Endodermal cell (in vitro differentiated cells): ENCODE measurements around the gene NAV2. TPM values are rescaled to one million over a fixed set of nuclear protein-coding genes. Genes with fewer than 3 reads are reported as not detected.

Experiments used
- DNase-seq: peaks from one replicate; pipeline ENCODE4 v3.0.0-alpha.2; 2017
- H3K27ac ChIP-seq: 2 replicates; pipeline ENCODE4 v1.5.1; 2013; ENCODE audit warnings: mild to moderate bottlenecking, low read depth, low read length, moderate library complexity
- H3K27me3 ChIP-seq: 2 replicates; pipeline ENCODE4 v1.6.1; 2013; ENCODE audit warnings: mild to moderate bottlenecking, low read length, moderate library complexity; ENCODE audit not compliant: insufficient read depth, control insufficient read depth, poor library complexity, severe bottlenecking
- H3K36me3 ChIP-seq: 2 replicates; pipeline ENCODE4 v1.7.0; 2013; ENCODE audit warnings: mild to moderate bottlenecking, low read length, moderate library complexity; ENCODE audit not compliant: control insufficient read depth, insufficient read depth
- H3K4me1 ChIP-seq: one replicate; pipeline ENCODE4 v1.7.0; 2013; ENCODE audit warnings: low read length; ENCODE audit not compliant: control insufficient read depth, insufficient read depth
- H3K4me3 ChIP-seq: 2 replicates; pipeline ENCODE4 v1.5.1; 2013; ENCODE audit warnings: mild to moderate bottlenecking, low read length, moderate library complexity
- H3K9ac ChIP-seq: 2 replicates; pipeline ENCODE4 v1.6.1; 2013; ENCODE audit warnings: mild to moderate bottlenecking, low read length, moderate library complexity; ENCODE audit not compliant: poor library complexity, severe bottlenecking; ENCODE audit errors: extremely low read depth
- H3K9me3 ChIP-seq: 2 replicates; pipeline ENCODE4 v1.6.1; 2013; ENCODE audit warnings: mild to moderate bottlenecking, low read length, moderate library complexity; ENCODE audit not compliant: control insufficient read depth
- H3K27ac Mint-ChIP-seq: 2 replicates; pipeline ENCODE4 v1.8.0; 2020; ENCODE audit warnings: mixed read lengths
- H3K27me3 Mint-ChIP-seq: 2 replicates; pipeline ENCODE4 v1.8.0; 2021; ENCODE audit warnings: mild to moderate bottlenecking, mixed read lengths; ENCODE audit not compliant: insufficient read depth
- H3K36me3 Mint-ChIP-seq: 2 replicates; pipeline ENCODE4 v1.8.0; 2020; ENCODE audit warnings: low read depth, mixed read lengths
- H3K4me1 Mint-ChIP-seq: 2 replicates; pipeline ENCODE4 v1.8.0; 2020; ENCODE audit warnings: mixed read lengths
- H3K4me3 Mint-ChIP-seq: 2 replicates; pipeline ENCODE4 v1.8.0; 2020; ENCODE audit warnings: mild to moderate bottlenecking, moderate library complexity, mixed read lengths
- H3K9me3 Mint-ChIP-seq: 2 replicates; pipeline ENCODE4 v1.8.0; 2020; ENCODE audit warnings: mild to moderate bottlenecking, mixed read lengths
- WGBS, 2 experiments: methylation state at CpG; one replicate each; pipeline versions ENCODE4 v1.1.5 to v1.1.7; 2013; ENCODE audit warnings: missing lambda C conversion rate in 2 of 2, mixed read lengths in 1 of 2; ENCODE audit not compliant: insufficient coverage in 1 of 2, insufficient read length in 1 of 2; 5-methylcytosine and 5-hydroxymethylcytosine counted together
- total RNA-seq, 2 donors: library from RNA; stranded (reverse); fragmentation: NEBNext Ultra II Directional in 1 of 2; extraction: Animal tissue kit (Norgen Biotek cat#: 25700) in 1 of 2; gene quantifications; 2 replicates in 1 of 2; 3 replicates in 1 of 2; pipeline ENCODE4 v1.2.1, GENCODE V29; 2021
- TF ChIP-seq, protein P1 (sequence below): fragments of 200-600 bp; sonication (generic); conservative IDR thresholded peaks from 2 replicates; pipeline ENCODE4 v1.5.0; 2021; ENCODE audit warnings: antibody characterized with exemption, mild to moderate bottlenecking

The NAV2 gene
- total RNA-seq, 2 donors from 2014 or later = 37.1 to 42.4 TPM

DNA sequence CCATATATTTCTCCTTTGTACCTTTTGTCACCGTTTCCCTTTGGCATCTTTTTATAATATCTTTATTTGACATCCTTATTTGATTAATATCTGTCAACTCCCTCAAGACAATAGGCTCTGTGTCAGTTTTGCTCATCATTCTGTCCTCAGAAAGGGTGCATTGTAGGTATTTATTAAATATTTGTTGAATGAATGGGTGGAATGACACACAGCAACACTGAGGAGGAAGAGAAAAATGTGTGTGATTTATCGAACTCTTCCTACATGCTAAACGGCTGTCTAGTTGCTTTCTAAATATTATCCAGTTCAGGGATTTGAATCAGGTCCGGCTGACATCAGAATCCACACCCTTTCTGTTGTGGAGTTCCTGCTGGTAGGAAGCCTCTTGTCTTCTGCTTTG lies 98.2 kb downstream of the NAV2 start:
- no peaks in the 10 kb centered on the region for H3K27me3 Mint-ChIP-seq
- WGBS, 2 experiments = 88 to 95% methylated on average over 4 of the region's 4 CpGs
- H3K4me3 Mint-ChIP-seq = no peak overlapping the region
- H3K36me3 Mint-ChIP-seq = no peaks in the 10 kb centered on the region
- no peak overlapping the region for H3K9ac ChIP-seq
- no peak for DNase-seq
- H3K4me1 Mint-ChIP-seq = peaks cover 18% of the 10 kb centered on the region
- TF ChIP-seq, protein P1, sequence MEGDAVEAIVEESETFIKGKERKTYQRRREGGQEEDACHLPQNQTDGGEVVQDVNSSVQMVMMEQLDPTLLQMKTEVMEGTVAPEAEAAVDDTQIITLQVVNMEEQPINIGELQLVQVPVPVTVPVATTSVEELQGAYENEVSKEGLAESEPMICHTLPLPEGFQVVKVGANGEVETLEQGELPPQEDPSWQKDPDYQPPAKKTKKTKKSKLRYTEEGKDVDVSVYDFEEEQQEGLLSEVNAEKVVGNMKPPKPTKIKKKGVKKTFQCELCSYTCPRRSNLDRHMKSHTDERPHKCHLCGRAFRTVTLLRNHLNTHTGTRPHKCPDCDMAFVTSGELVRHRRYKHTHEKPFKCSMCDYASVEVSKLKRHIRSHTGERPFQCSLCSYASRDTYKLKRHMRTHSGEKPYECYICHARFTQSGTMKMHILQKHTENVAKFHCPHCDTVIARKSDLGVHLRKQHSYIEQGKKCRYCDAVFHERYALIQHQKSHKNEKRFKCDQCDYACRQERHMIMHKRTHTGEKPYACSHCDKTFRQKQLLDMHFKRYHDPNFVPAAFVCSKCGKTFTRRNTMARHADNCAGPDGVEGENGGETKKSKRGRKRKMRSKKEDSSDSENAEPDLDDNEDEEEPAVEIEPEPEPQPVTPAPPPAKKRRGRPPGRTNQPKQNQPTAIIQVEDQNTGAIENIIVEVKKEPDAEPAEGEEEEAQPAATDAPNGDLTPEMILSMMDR = no peak
- H3K4me3 ChIP-seq = no peak overlapping the region
- H3K27ac Mint-ChIP-seq = no peak overlapping the region
- no peak overlapping the region for H3K27ac ChIP-seq
- H3K27me3 ChIP-seq = no peaks in the 10 kb centered on the region
- no peaks in the 10 kb centered on the region for H3K9me3 Mint-ChIP-seq
- H3K36me3 ChIP-seq = no peaks in the 10 kb centered on the region
- H3K4me1 ChIP-seq = no peaks in the 10 kb centered on the region
- H3K9me3 ChIP-seq = no peaks in the 10 kb centered on the region

DNA sequence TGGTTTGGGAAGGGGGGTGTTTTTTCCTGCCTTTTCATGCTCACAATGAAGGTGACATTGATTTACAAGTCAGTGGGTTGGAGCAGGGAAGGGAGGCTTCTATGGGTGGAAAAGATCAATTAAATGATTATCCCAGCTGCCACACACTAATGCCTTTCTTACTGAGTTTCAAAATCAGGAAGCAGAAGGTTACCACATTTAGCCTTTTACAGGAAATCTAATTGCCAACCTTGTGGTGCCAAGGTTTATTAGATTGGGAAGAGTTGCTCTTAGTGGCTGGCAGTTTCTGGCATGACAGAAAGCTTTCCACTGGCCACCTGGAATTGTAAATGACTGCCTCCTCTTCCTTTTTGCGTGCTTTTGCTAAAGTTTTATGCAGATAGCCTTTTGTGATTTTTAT lies 98.7 kb downstream of the NAV2 start:
- DNase-seq = no peak
- Histone ChIP-seq H3K27ac (no peak overlapping the region), H3K4me3 (no peak overlapping the region), H3K9ac (no peak overlapping the region), H3K36me3 (no peaks in the 10 kb centered on the region), H3K9me3 (no peaks in the 10 kb centered on the region), H3K27me3 (no peaks in the 10 kb centered on the region), H3K4me1 (no peaks in the 10 kb centered on the region)
- TF ChIP-seq, protein P1 = no peak
- Mint-ChIP-seq H3K36me3 (no peaks in the 10 kb centered on the region), H3K27me3 (no peaks in the 10 kb centered on the region), H3K4me1 (peaks cover 23% of the 10 kb centered on the region), H3K27ac (no peak overlapping the region), H3K9me3 (no peaks in the 10 kb centered on the region), H3K4me3 (no peak overlapping the region)
- no CpG with 5 or more reads among the region's 1 CpG for WGBS, 2 experiments

DNA sequence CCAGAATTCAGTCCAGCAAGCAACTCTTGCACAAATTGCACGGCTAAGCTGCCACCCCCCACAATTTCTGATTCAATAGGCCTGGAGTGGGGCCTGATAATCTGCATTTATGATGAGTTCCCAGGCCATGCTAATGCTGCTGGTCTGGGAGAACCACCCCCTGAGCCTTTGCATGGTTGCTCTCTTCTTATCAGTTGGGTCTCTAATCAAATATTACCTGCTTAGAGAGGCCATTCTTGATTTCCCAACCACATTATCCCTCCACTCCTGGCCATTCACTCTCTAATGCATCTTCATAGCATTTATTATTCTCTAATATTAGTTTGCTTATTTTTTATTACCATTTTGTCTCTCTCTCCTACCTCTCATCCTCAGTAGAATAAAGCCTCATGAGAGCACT lies 99.5 kb downstream of the NAV2 start:
- Mint-ChIP-seq H3K4me1 (peaks cover 29% of the 10 kb centered on the region), H3K36me3 (no peaks in the 10 kb centered on the region), H3K27me3 (no peaks in the 10 kb centered on the region), H3K4me3 (no peak overlapping the region), H3K9me3 (no peaks in the 10 kb centered on the region), H3K27ac (no peak overlapping the region)
- 78 to 100% methylated on average over 1 of the region's 1 CpG for WGBS, 2 experiments
- TF ChIP-seq, protein P1 = no peak
- H3K9me3 ChIP-seq = no peaks in the 10 kb centered on the region
- no peak overlapping the region for H3K4me3 ChIP-seq
- H3K9ac ChIP-seq = no peak overlapping the region
- no peak overlapping the region for H3K27ac ChIP-seq
- no peaks in the 10 kb centered on the region for H3K27me3 ChIP-seq
- DNase-seq = no peak
- no peaks in the 10 kb centered on the region for H3K4me1 ChIP-seq
- H3K36me3 ChIP-seq = no peaks in the 10 kb centered on the region
